HG03354 (cell line): Measurements from ENCODE around the gene CAMKMT.

Experiments used
- ATAC-seq: cut with Tn5 transposase; IDR thresholded peaks from one replicate; pipeline ENCODE4 v1.9.1; 2021; ENCODE audit warnings: mild to moderate bottlenecking; ENCODE audit not compliant: unreplicated experiment, poor library complexity, severe bottlenecking

CAMKMT gene

DNA sequence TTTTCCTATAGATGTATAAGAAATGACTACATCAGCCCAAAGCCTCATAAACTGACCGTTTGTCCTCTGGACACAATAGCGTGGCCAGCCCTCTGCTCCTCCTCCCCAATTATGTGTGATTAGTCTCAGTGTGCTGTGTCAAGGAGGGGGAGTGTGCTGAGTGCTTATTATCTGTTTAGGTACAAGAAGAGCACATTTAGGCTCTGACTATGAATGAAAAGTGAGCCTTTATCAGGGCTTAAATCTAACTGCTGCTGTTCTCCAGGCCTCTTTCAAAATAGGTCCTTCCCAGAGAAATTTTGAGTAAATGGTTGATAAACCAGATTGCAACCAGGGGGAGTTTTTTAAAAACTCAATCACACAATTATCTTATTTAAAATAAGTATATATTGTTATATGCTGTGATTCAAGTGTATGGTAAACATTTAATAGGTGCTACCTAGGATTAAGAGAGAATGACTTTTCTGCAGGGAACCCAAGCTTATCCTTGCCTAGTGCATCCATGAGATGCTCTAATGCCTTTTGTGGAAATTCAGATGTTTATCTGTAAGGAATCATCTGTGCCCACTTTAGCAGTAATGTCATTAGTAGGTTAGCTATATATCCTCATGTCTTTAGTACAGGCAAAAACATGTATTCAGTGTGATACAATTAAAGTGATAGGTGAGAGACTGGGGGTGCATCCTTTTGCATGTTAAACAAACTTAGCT is 411.1 kb downstream of the CAMKMT start:
- ATAC-seq, result no peak

DNA sequence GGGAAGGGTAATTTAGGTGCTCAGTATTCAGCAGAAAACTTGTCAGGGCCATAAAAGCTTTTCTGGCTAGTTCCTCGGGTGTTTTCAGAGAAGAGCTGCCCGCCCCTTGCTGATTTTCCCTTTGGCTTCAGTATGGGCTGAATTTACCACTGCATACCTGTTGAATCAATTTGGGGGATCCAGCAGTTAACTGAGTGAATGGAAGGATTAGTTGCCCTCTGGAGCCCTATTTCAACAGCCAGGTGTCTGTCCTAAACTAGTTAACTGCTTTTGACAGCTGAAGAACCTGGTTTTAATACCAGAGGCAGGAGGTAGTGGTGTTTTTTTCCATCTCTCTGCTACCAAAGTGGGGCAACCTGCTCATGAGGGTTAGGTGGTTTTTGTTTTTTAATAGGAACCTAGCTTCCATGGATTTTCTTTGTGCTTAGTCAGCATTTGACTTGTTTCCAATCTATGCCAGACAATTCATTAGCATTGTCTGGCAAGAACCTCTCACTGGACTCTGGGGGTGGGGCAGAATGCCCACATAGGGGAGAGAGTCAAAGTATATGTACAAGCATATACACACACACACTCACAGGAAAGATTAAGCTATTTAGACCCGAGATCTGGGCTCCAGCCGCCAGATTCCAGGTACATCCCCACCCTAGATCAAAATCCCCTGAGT is 413.2 kb downstream of the CAMKMT start:
- no peak for ATAC-seq

DNA sequence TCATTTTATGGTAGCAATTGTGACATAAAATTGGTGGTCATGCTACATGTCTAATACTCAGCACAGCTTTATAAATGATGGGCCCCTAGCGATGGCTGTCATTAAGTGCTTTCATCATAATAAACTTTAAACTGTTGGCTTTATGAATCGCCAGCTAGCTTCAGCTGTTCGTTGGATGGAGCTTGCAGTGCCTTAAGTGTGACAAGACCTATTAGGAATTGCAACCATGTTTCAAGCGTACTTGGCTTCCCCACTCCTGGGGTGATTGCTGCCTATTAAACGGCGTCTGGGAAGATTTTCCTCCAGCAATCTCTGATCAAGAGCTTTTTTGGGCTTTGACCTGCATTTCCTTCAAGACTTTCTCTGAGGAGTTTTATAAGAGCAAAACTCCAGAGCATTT is 415.3 kb downstream of the CAMKMT start:
- ATAC-seq, result no peak

DNA sequence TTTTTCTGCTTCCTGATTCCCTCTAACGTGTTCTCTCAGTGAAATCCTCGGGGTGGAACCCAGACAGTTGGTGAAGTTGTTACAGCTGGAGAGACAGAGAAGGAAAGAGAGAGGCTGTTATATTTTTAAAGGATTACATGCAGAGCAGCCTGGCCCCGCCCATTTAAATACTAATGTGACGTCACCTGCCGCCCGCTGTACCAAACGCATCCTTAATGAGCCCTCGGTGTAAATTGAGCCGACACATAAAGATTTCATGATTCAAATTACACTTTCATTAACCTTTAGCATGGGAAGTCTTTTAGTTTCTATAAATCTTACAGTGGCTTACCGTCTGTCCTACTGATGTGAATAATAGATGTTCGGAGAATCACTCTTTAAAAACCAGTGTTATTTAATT is 415.8 kb downstream of the CAMKMT start:
- no peak for ATAC-seq

DNA sequence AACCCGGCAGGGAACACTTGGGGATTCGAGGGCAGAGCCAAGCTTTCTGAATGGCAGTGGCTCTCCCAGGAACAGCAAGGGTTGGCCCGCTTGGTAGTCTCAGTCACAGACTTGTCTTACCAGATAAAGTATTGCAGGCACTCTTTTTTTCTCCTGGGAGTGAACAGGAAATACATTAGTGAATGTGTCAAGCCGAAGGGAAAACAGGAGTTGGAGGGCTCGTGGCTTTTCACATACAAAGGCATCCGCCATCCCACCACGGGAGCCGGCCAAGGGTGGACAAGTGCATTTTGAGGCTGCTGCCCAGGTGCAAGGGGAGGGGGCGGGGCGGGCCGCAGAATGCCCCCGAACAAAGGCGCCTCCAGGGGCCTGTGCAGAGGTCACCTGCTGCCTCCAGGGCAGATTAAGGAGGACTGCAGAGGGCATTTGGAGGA is 416.5 kb downstream of the CAMKMT start:
- ATAC-seq, result peak; percentile 50

DNA sequence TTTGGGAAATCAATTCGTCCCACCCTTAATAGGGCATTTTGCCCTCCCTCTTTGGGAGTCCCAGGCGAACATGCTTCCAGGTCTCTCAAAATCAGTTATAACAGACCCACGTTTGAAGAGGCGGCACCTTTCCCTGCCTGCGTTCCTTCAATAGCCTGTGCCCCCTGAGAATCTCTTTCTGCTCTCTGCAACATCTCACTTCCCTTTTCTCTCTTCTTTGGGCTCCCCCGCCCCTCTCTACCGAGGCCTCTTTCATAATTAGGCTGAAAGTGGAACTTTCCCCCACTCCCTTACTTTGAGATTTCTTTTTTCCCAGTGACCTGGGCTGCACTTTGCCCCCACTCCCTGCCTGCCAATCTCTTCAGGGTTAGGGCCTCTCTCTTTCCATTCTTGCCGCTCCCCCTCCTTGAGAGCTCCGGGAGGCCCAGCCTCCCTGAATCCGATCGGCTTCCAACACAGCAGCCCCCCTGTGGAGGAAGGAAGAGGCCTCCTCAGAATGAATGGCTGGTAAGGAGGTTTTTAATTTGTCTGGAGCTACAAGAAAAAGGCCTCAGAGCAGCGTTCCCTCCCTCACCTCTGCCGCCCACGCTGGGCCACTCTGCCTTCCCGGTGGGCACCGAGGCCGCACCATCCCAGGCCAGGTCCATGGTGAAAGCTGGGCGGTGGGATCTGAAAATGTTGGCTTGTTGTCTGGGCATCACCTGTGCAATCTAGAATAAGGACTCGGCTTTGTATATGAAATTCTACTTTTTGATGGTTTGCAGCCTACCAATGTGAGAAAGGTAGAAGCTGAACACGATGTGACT is 417.1 kb downstream of the CAMKMT start:
- peak; percentile 97 for ATAC-seq

DNA sequence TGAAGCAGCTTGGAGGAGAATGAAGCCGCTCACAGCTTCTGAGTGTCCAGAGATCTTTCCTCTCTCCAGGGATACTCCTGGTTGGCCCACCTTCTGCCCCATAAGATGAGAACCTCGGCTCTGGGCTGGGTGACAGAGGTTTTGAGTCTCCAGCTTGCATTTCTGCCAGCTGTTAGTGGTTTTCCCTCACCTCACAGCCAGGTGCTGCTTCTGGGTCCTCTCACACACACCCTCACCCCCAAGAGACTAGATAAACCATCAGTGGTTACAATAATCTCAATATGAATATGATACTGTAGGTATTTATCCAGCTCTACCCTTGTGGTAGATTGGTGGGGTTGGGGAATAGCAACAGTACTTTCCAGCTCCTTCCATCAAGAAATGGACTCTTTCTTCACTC is 418.0 kb downstream of the CAMKMT start:
- no peak for ATAC-seq

DNA sequence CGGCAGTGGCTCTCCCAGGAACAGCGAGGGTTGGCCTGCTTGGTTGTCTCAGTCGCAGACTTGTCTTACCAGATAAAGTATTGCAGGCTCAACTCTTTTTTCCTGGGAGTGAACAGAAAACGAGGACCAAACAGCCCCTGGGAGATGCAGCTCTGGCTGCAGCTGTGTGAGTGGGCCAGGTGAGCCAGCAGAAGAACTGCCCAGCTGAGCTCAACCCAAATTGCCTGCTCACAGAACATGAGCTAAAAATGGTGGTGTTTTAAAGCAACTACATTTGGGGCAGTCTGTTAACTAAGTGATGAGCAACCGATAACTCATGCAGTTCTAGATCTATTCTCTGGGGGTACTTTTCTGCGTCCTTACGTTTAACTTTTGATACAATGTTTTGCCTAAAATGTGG is 418.7 kb downstream of the CAMKMT start:
- no peak for ATAC-seq

DNA sequence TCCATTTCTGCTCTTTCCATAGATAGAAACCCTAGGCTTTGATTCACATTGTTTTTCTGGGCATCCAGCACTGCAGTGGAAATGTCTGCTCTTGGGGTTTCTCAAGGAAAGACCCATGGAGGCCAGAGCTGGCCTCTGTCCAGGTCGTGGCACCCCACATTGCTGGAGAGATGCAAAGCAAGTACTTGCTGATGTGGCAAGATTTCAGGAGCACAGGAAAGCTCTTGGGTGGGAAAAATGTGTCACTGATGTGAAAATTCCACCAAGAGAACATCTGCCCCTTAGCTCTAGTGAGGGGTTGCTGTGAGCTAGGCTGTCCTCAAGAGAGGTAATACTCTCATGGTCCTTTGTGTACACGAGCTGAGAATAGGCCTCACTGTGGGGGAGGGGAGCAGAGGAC is 423.7 kb downstream of the CAMKMT start:
- no peak for ATAC-seq

DNA sequence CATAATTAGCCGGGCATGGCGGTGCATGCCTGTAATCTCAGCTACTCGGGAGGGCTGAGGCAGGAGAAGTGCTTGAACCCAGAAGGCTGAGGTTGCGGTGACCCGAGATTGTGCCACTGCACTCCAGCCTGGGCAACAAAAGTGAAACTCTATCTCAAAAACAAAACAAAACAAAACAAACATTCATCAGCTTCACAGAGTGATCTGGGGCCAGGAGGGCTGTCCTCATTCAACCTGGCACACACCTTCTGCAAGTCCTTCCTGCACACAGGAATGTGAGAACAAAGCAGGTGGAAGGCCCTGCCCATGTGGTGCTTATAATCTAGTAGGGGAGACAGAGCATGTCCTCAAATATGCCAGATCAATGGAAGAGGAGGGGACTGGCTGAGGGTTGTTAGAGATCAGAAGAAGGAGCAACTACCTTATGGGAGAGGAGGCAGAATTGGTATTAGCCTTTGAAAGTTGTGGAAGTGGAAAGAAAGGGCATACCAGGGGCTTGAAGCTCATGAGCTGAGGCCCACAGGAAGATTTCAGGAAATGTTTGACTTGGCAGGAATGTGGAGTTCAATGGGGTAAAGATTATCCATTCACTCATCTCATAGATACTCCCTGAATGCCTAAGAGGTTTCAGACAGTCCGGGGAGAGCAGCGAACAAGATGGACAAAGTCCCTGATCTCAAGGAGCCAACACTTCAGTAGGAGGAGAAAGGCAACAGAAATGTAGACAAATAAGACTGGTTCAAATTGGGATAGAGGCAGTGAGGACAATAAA is 424.5 kb downstream of the CAMKMT start:
- no peak for ATAC-seq

DNA sequence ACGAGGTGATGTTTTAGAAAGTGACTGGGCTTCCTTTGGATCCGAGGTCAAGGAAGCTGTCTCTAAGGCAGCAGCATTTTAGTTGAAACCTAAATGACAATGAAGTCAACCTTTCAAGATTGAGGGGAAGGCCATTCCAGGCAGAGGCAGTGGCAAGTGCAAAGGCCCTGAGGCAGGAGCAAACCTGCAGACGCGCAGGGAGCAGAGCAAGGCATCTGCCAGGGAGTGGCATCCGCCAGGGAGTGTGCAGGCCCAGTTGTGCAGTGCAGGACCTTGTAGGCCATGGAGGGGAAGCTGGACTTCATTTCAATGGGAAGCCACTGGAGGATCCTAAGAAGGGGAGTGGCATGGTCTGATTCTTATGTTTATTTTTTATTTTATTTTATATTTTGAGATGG is 425.1 kb downstream of the CAMKMT start:
- no peak for ATAC-seq

DNA sequence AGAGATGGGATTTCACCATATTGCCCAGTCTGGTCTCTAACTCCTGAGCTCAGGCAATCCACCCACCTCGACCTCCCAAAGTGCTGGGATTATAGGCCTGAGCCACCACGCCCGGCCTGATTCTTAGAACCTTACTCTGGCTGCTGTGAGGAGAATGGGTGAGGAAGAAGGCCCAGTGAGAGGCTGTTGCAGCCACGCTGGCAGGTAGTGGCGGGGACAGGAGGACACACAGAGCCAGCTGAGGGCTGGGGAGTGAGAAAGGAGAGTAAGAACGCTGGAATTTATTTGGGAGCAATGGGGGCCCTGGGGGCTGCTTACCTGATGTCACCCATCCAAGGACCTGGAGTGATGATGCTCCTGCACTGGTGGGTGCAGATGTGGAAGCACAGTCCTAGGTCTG is 425.9 kb downstream of the CAMKMT start:
- ATAC-seq, result no peak

DNA sequence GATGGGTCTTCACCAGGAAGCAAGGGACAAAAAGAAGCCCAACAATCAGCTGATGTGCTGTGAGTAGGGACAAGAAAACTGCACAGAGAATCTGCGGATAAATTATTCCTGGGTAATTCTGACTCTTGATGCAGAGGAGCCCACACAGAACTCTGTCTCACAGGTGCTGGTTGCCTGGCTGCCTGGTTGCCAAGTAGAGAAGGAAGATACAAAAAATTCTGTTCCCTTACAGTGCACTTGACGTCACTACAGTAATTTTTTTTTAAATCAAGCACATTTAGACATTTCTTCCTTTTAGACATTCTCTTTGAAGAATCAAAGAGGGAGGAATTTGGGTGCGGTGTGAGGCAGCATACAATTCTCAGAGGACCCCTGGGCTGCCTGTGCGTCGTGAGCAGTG is 427.7 kb downstream of the CAMKMT start:
- no peak for ATAC-seq

DNA sequence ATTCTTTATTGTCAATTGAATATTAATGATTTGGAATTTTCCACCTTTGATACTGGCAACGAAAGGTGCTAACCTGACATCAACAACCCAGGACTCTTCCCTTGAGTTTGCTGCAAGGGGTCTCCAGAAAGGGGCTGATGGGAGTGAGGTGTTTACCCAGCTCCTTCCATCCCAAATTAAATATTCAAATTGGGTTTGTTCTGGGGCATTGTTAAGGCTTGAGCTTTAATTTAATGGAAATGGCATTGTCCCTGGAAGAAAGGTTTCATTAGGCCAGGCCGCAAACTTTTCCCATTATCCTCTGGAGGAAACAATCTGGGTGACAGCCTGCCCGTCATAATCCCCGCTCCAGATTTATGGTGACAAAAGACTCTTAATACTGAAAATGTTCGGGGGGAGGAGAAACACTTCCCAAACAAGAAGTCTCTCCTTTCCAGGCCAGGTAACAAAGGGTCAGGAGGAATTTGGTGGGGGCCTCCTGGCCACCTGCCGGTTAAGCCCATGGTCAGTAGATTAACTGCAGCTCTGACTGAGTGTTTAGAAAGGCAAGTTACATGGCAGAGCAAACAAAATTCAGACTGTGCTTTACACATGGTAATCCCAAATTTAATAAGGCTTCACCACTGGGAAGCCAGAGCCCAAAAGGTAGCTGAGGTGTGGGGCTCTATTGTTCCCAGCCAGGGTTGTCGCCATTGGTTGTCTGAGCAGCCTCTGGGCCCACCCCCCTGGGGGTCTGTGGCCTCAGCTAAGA is 428.4 kb downstream of the CAMKMT start:
- no peak for ATAC-seq

DNA sequence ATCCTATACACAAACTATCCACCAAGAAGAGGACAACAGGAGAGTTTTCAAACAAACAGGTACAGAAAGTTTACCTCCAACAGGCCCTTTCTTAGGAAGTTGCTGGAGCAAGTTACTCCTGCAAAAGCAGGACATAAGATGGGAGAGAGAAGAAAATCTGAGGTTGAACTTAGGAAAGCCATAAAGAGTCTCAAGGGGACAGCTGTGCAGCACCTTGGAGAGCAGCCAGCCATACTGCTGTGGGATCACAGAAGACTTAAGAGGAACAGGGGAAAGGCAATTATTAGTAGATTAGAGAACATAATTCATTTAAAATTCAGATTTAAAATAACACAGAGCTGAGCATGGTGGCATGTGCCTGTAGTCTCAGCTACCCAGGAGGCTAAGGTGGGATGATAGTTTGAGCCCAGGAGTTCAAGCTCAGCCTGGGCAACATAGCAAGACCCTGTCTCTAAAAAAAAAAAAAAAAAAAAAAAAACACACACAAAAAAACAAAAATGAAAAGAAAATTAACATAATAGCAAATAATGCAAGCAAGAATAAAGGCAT is 431.6 kb downstream of the CAMKMT start:
- ATAC-seq, result no peak

DNA sequence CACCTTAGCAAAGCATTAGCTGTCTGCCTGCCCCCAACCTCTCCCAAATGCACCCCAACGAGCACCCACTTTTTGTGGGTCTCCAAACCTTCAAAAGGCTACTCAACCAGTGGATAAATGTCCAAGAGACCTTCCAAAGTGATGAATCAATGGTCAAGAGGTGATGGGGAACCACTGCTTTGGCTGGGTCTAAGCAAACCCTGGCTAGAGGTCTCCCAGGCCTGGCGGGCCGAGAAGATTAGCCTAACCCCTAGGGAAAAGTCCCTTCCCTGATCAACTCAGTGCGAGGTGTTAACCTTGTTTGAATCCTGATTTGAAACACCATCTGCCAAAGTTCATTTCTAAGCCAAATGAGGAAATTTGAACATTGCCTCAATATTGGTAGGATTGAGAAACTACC is 435.0 kb downstream of the CAMKMT start:
- no peak for ATAC-seq

DNA sequence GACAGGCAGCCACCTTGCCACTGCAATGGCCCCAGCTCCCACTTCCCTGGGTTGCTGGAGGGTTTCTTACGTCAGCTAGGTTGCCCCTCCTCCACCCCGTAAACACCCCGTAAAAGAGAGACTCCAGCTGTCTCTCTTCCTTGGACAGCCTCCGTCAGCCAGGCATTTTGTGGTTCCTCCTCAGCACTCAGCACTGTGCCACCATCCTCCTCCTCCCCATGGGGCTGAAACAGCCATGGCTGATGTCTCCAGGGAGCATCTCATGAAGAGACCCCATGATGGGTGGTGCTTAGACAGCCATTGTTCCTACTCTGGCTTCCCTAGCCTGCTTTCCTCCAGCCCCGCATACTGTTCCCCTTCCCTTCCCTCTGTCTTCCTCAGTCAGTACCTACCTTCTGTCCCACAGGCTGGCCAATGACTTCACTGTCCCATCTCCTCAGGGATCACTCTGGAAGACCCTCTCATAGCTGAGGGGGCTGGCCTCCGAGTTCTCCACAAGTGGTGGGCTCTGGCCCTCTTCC is 436.5 kb downstream of the CAMKMT start:
- ATAC-seq, result no peak

DNA sequence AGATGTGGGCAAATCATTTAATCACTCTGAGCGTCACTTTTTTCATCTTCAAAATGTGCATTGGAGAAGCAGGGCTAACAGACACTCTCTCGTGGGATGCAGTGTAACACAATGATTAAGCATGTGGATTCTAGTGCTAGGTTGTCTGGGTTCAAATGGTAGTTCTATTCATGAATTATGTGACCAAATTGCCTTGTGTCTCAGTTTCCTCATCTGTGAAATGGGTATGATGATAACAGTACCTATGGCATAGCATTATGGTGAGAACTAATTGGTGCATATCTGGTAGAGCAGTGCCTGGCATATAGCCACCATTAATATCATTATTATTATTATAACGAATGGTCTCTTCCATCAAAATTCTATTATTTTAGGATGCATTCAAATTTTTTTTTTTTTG is 437.4 kb downstream of the CAMKMT start:
- no peak for ATAC-seq

DNA sequence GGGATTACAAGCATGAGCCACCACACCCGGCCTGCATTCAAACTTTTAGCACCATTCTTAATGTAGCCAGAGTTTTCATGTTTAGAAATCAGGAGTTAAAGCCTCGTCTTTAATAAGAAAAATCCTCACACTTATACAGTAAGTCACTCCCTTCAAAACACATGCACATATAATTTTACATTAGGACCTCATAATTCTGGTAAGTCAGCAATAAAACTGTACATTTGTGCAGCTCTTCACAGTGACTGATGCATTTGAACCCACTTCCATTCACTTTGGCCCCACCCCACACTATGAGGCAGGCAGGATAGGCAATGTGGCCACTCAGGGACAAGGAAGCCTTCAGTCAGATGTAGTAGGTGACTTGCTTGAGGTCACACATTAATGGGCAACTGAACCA is 438.0 kb downstream of the CAMKMT start:
- no peak for ATAC-seq
